Gastroesophageal sphincter (tissue), 3 donors: ENCODE data around the gene DRP2.

Source experiments
- CTCF ChIP-seq, 4 experiments: fragments of 200-600 bp in 2 of 4; fragments of 450-650 bp in 2 of 4; sonication (generic) in 1 of 4; IDR thresholded peaks; one replicate each; pipeline ENCODE4 v1.5.1; 2017 to 2019; ENCODE audit warnings: antibody characterized with exemption in 4 of 4, mild to moderate bottlenecking in 2 of 4, moderate library complexity in 2 of 4
- EP300 ChIP-seq: sonication (generic); formaldehyde crosslinking; IDR thresholded peaks from one replicate; pipeline ENCODE4 v1.6.1; 2017; ENCODE audit warnings: antibody characterized with exemption, mild to moderate bottlenecking
- POLR2A ChIP-seq, 2 donors: fragments of 450-650 bp; IDR thresholded peaks; one replicate each; pipeline ENCODE4 v1.6.1; 2017; ENCODE audit warnings: antibody characterized with exemption in 2 of 2, mild to moderate bottlenecking in 2 of 2, moderate library complexity in 1 of 2
- POLR2AphosphoS5 ChIP-seq: sonication (generic); formaldehyde crosslinking; IDR thresholded peaks from one replicate; pipeline ENCODE4 v1.6.1; 2017; ENCODE audit warnings: antibody characterized with exemption

- TF ChIP-seq CTCF (IDR thresholded peaks at IDR 0.05) (no peak), POLR2A (IDR thresholded peaks at IDR 0.05) (no peak), POLR2AphosphoS5 (no peak), EP300 (no peak)
These were observed 84.2 kb downstream of the DRP2 start for GRCh38 chrX:101303790-101304189.
